GM10248 (cell line): ENCODE measurements around the gene CKB.
A peak's percentile ranks its signal among the peaks of the same experiment; 100 is the strongest.

Experiments used
- CTCF ChIA-PET: fragments of 300-600 bp; sonication (Branson Sonifier 250); formaldehyde crosslinking; extraction: SDS; loops from one replicate; lab custom pipeline; 2021; ENCODE audit warnings: antibody characterized with exemption; lab: Yijun Ruan, JAX
- POLR2A ChIA-PET: fragments of 350-650 bp; sonication (Branson Sonifier 250); formaldehyde crosslinking; extraction: SDS; loops from one replicate; lab custom pipeline; 2020; ENCODE audit warnings: antibody characterized with exemption; lab: Yijun Ruan, JAX
- DNase-seq: peaks from one replicate; pipeline ENCODE4 v3.0.0; 2012; ENCODE audit errors: extremely low spot score
- CTCF ChIP-seq: IDR thresholded peaks from 2 replicates; pipeline ENCODE4 v1.5.1; 2012; ENCODE audit warnings: mild to moderate bottlenecking, low read depth; ENCODE audit errors: extremely low read depth, missing control alignments, control extremely low read depth

Gene CKB

GRCh38 chr14:103501041-103501870, 21.4 kb downstream of the CKB start:
- DNase-seq = no peak
- CTCF ChIA-PET = interaction anchor here (1.7 to 3.3 kb wide), 3 partner anchors 10 to 44 kb away, joined by 4 to 15 read pairs (median 5); no protein-coding TSS in a partner anchor
- TF ChIP-seq CTCF = no peak
- POLR2A ChIA-PET = no interaction called here

DNA sequence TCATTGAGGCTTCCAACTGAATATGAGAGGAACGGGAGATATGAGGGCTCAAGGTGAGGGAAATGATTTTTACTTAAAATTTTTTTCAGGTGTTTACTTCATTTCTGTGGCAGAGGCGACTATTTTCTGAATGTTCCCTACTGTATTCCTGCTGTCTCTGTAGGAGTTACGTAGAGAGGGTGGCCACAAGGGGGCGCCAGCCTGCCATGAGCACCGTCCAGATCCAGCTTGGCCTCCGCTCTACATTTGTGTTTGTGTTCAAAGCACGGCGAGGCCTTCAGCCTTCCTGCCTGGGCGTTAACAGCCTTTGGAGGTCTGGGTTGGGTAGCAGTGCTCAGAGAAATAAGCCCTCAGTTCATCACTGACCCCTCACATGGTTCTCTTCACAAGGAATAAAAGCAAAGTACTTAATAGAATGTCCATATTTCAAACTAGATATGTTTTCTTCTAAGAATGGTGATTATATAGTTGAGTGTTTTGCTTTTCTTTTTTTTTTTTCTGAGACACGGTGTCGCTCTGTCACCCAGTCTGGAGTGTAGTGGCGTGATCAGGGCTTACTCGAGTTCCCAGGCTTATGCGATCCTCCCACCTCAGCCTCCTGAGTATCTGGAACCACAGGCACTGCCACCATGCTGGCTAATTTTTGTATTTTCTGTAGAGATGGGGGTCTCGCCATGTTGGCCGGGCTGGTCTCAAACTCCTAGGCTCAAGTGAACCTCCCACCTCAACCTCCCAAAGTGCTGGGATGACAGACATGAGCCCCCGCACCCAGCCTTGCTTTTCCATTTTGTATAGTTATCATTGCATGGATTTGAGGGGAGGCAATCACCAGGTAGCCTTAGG, 22.3 kb downstream of the CKB start:
- ChIA-PET POLR2A (no interaction called here), CTCF (interaction anchor here (0.6 to 3.3 kb wide), 16 partner anchors 8 to 119 kb away, joined by 3 to 15 read pairs (median 4); partner anchors contain the start of gene COA8)
- TF ChIP-seq CTCF = peak; percentile 90
- peak; percentile 81 for DNase-seq

GRCh38 chr14:103499709-103500108, 22.9 kb downstream of the CKB start:
- no peak for TF ChIP-seq CTCF
- no peak for DNase-seq
- ChIA-PET CTCF (interaction anchor here (0.8 to 3.3 kb wide), 18 partner anchors 9 to 118 kb away, joined by 3 to 15 read pairs (median 4); partner anchors contain the start of gene COA8), POLR2A (no interaction called here)

- no peak for DNase-seq
- TF ChIP-seq CTCF = no peak
- POLR2A ChIA-PET = no interaction called here
- CTCF ChIA-PET = no interaction called here
Observed at GRCh38 chr14:103496776-103497175, 25.9 kb downstream of the CKB start.

- DNase-seq = no peak
- POLR2A ChIA-PET = no interaction called here
- CTCF ChIA-PET = interaction anchor here (0.9 to 1.8 kb wide), 3 partner anchors 23 to 51 kb away, joined by 3 to 4 read pairs (median 4); no protein-coding TSS in a partner anchor
- no peak for TF ChIP-seq CTCF
Observed at GRCh38 chr14:103495854-103496253, 26.8 kb downstream of the CKB start.

DNA sequence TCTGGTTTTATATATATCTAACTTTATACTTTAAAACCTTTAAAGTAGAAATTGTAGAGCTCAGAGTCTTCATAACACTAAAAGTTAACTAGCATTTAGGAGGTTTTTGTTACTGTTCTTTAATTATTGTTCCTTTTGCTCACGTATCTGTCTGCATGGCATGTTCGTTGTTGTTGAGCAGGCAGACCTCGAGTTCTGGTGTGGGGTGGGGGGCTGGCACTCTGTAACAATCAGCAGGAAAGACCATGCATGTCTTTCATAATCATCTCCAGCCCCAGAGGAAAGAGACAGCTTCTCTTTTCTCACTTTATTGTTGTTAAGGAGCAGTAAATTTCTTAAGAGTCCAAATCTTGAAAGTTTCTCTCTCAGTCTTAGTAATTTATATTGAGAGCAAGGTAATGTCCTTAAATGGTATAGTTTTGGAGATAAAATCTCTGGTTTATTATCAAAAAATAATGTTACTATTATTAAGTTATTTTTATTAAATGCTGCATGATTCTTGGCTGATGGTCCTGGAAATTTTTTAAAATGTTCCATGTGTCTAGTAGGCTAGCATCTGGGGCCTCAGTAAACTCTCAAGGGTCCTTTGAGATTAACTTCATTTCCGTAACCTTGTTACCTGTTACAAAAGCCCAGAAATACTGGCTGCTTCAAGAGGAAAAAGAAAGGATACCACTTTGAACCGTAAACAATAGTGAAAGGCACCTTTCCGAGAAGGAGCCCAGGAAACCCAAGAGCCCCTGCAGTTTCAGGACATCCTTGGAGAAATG, 30.3 kb downstream of the CKB start:
- CTCF ChIA-PET = no interaction called here
- no peak for DNase-seq
- POLR2A ChIA-PET = no interaction called here
- no peak for TF ChIP-seq CTCF
